Liver (tissue), 3 donors: ENCODE data around the gene CEP164.

Experiments
- ATF3 ChIP-seq: IDR thresholded peaks from 2 replicates; pipeline ENCODE4 v1.6.1; 2016; ENCODE audit warnings: antibody characterized with exemption
- EGR1 ChIP-seq, 2 donors: IDR thresholded peaks; 2 replicates each; pipeline ENCODE4 v1.6.1; 2016 to 2018; ENCODE audit warnings: antibody characterized with exemption in 2 of 2, low read depth in 2 of 2
- TF ChIP-seq, protein P1 (sequence below): fragments of 150-350 bp; IDR thresholded peaks from 2 replicates; pipeline ENCODE4 v1.5.1; 2017; ENCODE audit warnings: improper control_type of control experiment, low read depth, low read length; ENCODE audit not compliant: missing input control
- donor health status: healthy.
- donor health status: healthy.

DNA sequence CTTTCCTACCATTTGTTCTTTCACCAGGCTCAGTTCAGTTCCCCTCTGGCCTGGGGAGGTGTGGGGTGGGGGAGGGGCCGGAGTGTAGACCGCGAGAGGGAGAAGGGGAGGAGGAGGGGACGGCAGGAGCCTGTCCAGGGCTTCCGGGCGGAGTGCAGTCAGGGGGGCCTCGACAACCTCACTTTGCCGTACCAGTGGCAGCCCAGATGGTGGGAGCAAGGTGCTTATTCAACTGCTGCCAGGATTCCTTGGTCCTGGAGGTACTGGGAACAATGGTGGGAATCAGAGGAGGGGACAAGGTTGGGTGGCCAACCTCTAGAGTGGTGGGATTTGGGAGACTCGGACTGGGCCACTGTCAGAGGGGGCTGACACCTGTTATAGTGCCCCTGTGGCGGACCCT, 12.8 kb upstream of the CEP164 start:
- no peak for TF ChIP-seq EGR1 (IDR thresholded peaks at IDR 0.05; ENCODE audit: low read depth in 2 of 2)
- TF ChIP-seq, protein P1, sequence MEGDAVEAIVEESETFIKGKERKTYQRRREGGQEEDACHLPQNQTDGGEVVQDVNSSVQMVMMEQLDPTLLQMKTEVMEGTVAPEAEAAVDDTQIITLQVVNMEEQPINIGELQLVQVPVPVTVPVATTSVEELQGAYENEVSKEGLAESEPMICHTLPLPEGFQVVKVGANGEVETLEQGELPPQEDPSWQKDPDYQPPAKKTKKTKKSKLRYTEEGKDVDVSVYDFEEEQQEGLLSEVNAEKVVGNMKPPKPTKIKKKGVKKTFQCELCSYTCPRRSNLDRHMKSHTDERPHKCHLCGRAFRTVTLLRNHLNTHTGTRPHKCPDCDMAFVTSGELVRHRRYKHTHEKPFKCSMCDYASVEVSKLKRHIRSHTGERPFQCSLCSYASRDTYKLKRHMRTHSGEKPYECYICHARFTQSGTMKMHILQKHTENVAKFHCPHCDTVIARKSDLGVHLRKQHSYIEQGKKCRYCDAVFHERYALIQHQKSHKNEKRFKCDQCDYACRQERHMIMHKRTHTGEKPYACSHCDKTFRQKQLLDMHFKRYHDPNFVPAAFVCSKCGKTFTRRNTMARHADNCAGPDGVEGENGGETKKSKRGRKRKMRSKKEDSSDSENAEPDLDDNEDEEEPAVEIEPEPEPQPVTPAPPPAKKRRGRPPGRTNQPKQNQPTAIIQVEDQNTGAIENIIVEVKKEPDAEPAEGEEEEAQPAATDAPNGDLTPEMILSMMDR: no peak
- no peak for TF ChIP-seq ATF3
